GM06990 (cell line): ENCODE measurements around the gene DNASE1.

Experiments
- DNase-seq: peaks from one replicate; pipeline ENCODE4 v3.0.0-alpha.2; 2011; ENCODE audit not compliant: insufficient read length; ENCODE audit errors: extremely low read depth
- H3K27me3 ChIP-seq: replicated peaks from 2 replicates; pipeline ENCODE4 v1.6.0; 2011; ENCODE audit warnings: low read length; ENCODE audit not compliant: control insufficient read depth, insufficient read depth
- H3K36me3 ChIP-seq: 2 replicates; pipeline ENCODE4 v1.5.1; 2011; ENCODE audit warnings: low read length; ENCODE audit not compliant: control insufficient read depth, insufficient read depth
- H3K4me3 ChIP-seq: replicated peaks from 2 replicates; pipeline ENCODE4 v1.5.1; 2011; ENCODE audit warnings: low read depth, mild to moderate bottlenecking, control low read depth, low read length
- CTCF ChIP-seq: IDR thresholded peaks from 2 replicates; pipeline ENCODE4 v1.5.1; 2011; ENCODE audit warnings: low read length, control low read depth, mild to moderate bottlenecking, inconsistent platforms; ENCODE audit not compliant: insufficient read depth, poor library complexity, severe bottlenecking

The DNASE1 gene

DNA sequence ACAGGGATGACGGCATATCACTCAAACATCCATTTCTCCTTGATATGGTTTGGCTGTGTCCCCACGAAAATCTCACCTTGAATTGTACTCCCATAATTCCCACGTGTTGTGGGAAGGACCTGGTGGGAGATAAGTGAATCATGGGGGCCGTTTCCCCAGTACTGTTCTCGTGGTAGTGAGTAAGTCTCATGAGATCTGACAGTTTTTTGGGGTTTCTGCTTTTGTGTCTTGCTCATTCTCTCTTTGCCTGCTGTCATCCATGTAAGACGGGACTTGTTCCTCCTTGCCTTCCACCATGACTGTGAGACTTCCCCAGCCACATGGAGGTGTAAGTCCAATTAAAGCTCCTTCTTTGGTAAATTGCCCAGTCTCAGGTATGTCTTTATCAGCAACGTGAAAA is 32.5 kb downstream of the DNASE1 start:
- Histone ChIP-seq H3K27me3 (no peaks in the 10 kb centered on the region), H3K36me3 (peaks cover 10% of the 10 kb centered on the region), H3K4me3 (no peak overlapping the region)
- no peak for TF ChIP-seq CTCF
- no peak for DNase-seq

DNA sequence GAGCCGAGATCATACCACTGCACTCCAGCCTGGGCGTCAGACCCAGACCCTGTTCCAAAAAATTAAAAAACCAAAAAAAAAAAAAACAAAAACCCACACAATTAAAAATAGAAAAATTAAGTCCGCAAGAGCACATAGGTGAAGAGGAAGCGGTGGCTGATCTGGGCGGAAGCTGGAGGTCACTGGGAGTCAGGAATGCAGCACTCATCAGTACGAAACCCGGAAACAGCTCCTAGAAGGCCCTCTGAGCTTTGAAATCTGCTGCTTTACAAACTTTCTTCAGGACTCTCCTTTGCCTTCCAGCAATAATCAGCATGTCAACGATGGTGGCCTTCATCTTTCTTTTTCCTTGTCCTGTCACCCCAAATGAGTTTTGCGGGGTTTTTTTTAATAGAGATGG is 33.3 kb downstream of the DNASE1 start:
- DNase-seq, result no peak
- Histone ChIP-seq H3K4me3 (no peak overlapping the region), H3K27me3 (no peaks in the 10 kb centered on the region), H3K36me3 (peaks cover 10% of the 10 kb centered on the region)
- no peak for TF ChIP-seq CTCF

DNA sequence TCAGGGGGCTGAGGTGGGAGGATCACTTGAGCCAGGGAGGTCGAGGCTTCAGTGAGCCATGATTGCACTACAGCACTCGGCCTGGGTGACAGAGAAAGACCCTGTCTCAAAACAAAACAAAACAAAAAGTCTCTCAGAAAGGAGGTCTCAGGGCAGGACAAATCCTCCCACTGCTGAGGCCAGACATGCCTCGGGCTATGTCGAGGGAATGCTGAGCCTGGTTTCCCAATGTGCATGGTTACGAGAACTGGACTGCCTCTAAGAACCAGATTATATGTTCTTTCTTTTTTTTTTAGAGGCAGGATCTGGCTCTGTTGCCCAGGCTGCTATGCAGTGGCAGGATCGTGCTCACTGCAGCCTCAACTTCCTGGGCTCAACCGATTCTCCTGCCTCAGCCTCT is 35.2 kb downstream of the DNASE1 start:
- Histone ChIP-seq H3K27me3 (no peaks in the 10 kb centered on the region), H3K4me3 (no peak overlapping the region), H3K36me3 (peaks cover 10% of the 10 kb centered on the region)
- DNase-seq, result no peak
- no peak for TF ChIP-seq CTCF

DNA sequence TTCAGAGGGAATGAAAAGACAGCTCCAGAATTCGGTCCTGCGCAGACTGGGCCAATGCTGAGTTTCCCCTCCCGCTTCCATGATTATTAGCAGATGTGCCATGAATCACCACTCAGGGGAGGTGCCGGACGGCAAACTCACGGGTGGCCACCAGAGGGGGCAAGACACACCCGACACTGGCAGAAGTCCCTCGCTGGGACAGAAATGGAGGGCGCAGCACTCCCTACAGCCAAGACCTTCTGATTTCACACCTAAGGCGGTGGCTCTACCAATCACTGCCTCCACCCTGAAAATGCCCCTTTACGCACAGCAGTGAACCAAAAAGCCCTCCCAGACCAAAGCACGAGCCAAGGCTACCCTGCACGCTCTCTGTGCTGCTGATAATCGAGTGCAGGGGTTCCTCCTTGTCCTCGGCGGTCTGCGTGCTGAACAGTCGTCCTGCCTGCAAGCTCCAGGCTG is 36.0 kb downstream of the DNASE1 start:
- Histone ChIP-seq H3K4me3 (no peak overlapping the region), H3K36me3 (peaks cover 9% of the 10 kb centered on the region), H3K27me3 (no peaks in the 10 kb centered on the region)
- TF ChIP-seq CTCF, result peak; percentile 88
- peak; percentile 78 for DNase-seq

GRCh38 chr16:3690980-3691720 is 36.7 kb downstream of the DNASE1 start:
- H3K27me3 ChIP-seq, result no peaks in the 10 kb centered on the region
- DNase-seq, result no peak
- TF ChIP-seq CTCF, result no peak
- H3K36me3 ChIP-seq, result peaks cover 6% of the 10 kb centered on the region
- no peak overlapping the region for H3K4me3 ChIP-seq
